Fibroblast of lung (primary cell): Measurements from ENCODE around the gene OR6S1.

Source experiments
- CTCF ChIP-seq, 2 donors: IDR thresholded peaks in 1 of 2; conservative IDR thresholded peaks in 1 of 2; 1 replicate in 1 of 2; 2 replicates in 1 of 2; pipeline ENCODE4 v1.5.1; 2011 to 2012; ENCODE audit warnings: low read length in 2 of 2, control low read depth in 1 of 2, inconsistent platforms in 1 of 2, low read depth in 1 of 2, mild to moderate bottlenecking in 1 of 2
- EZH2 ChIP-seq: IDR thresholded peaks from 2 replicates; pipeline ENCODE4 v1.5.1; 2012; ENCODE audit warnings: low read length, control low read depth, mild to moderate bottlenecking; ENCODE audit errors: missing control alignments

- TF ChIP-seq CTCF (conservative IDR thresholded peaks at IDR 0.05 in 1 of 2, IDR thresholded peaks at IDR 0.05 in 1 of 2; ENCODE audit: low read depth in 1 of 2, low read length in 2 of 2) (no peak), EZH2 (peak; percentile 31)
These were observed 11.8 kb upstream of the OR6S1 start for GRCh38 chr14:20652996-20653975.
